ENCODE data around the gene FARP2. TPM values are rescaled to one million over a fixed set of nuclear protein-coding genes. Genes with fewer than 3 reads are reported as not detected.

The FARP2 gene
- total RNA-seq (2014; rRNA removed) (24.5 and 29.9 TPM in 2 replicates), Bru-seq, nascent RNA (percentile 66 among the genes with signal in this experiment), BruChase-seq, experiment 1, labeled RNA remaining after a 6-hour chase (percentile 69 among the genes with signal in this experiment), BruChase-seq, experiment 2, labeled RNA remaining after a 2-hour chase (percentile 71 among the genes with signal in this experiment)
- long read RNA-seq, full-length matches to known transcripts: 9 of 50 reads
- long read RNA-seq, partial matches to known transcripts: 34 of 50 reads
- long read RNA-seq, other reads (novel, unspliced or antisense): 7 of 50 reads

GRCh38 chr2:241355983-241356870 lies at the start of gene FARP2:
FARP2 (plus strand) TSS chr2:241356285; CDS start chr2:241373108, 16,823 bp downstream.
- Histone ChIP-seq H2AFZ (ENCODE audit: low read length) (peak within 1 kb of the TSS; percentile 59), H3K27me3 (ENCODE audit: low read length) (no peaks in the 10 kb centered on the region), H3K4me2 (ENCODE audit: low read length) (peak within 1 kb of the TSS; percentile 97), H3K36me3 (ENCODE audit: low read depth, low read length) (peaks cover 33% of the 10 kb centered on the region), H3K9me2 (replicated peaks; ENCODE audit: low read length) (no peaks in the 10 kb centered on the region), H3K27ac (ENCODE audit: low read length) (peak within 1 kb of the TSS; percentile 5; the same call in 1 of the 2 replicates), H3K9me3 (ENCODE audit: low read length) (no peaks in the 10 kb centered on the region), H3F3A (ENCODE audit: low read length, unreplicated experiment) (no peaks in the 10 kb centered on the region), H3K4me3 (ENCODE audit: low read length) (peak within 1 kb of the TSS; percentile 98), H3K9ac (ENCODE audit: low read length) (peak within 1 kb of the TSS; percentile 91), H3K4me1 (ENCODE audit: insufficient read depth, low read length) (peaks cover 18% of the 10 kb centered on the region), H3K79me2 (ENCODE audit: low read length) (peaks cover 49% of the 10 kb centered on the region), H4K20me1 (ENCODE audit: low read length) (peaks cover 33% of the 10 kb centered on the region)
- no TSS peak for BruUV-seq (replicated peaks)
- intact Hi-C loops (cut with micrococcal nuclease): loop anchor here (2.0 to 5.0 kb wide), 3 partner anchors 37 to 151 kb away; partner anchors contain the start of gene STK25
- ChIA-PET POLR2A (ENCODE audit: unreplicated experiment) (no interaction called here), CTCF (no interaction called here)
- ATAC-seq: peak; percentile 84
- TF ChIP-seq EZH2 (IDR thresholded peaks at IDR 0.05; ENCODE audit: low read length, unreplicated experiment) (no peak), CTCF (conservative IDR thresholded peaks at IDR 0.05; ENCODE audit: low read depth, low read length) (no peak)
- DNase-seq: peak; percentile 95

- Histone ChIP-seq H3K79me2 (ENCODE audit: low read length) (peaks cover 100% of the 10 kb centered on the region), H3K9me2 (replicated peaks; ENCODE audit: low read length) (no peaks in the 10 kb centered on the region), H3K27me3 (ENCODE audit: low read length) (no peaks in the 10 kb centered on the region), H3K4me1 (ENCODE audit: insufficient read depth, low read length) (0 out of 2 replicates have a peak, but pooled peaks cover 5% of the 10 kb centered on the region), H2AFZ (ENCODE audit: low read length) (no peak overlapping the region), H3K4me2 (ENCODE audit: low read length) (no peak overlapping the region), H3K36me3 (ENCODE audit: low read depth, low read length) (no peaks in the 10 kb centered on the region; the same call in 1 of the 2 replicates), H3K4me3 (ENCODE audit: low read length) (no peak overlapping the region), H4K20me1 (ENCODE audit: low read length) (peaks cover 35% of the 10 kb centered on the region), H3K27ac (ENCODE audit: low read length) (no peak overlapping the region), H3K9me3 (ENCODE audit: low read length) (no peaks in the 10 kb centered on the region), H3K9ac (ENCODE audit: low read length) (no peak overlapping the region), H3F3A (ENCODE audit: low read length, unreplicated experiment) (no peaks in the 10 kb centered on the region)
- CTCF ChIA-PET: no interaction called here
- no TSS peak for BruUV-seq (replicated peaks)
- ATAC-seq (no peak), DNase-seq (no peak)
- intact Hi-C loops (cut with micrococcal nuclease): no loop called here
- TF ChIP-seq EZH2 (IDR thresholded peaks at IDR 0.05; ENCODE audit: low read length, unreplicated experiment) (no peak), EZH2phosphoT487 (IDR thresholded peaks at IDR 0.05; ENCODE audit: borderline replicate concordance, low read length) (no peak), CTCF (conservative IDR thresholded peaks at IDR 0.05; ENCODE audit: low read depth, low read length) (no peak)
- POLR2A ChIA-PET (ENCODE audit: unreplicated experiment): no interaction called here
Measured at GRCh38 chr2:241307055-241307454, 49.0 kb upstream of the FARP2 start.

Data from PC-3 (cell line).